ENCODE measurements around the gene CAMKK2.
"Not testable (repeated sequence)": the region's sequence is repeated elsewhere in the genome, so short reads cannot be mapped to it uniquely, and the experiment has no call there.

Gene CAMKK2

GRCh38 chr12:121223292-121224285 is 72.9 kb downstream of the CAMKK2 start:
- DNase-seq (ENCODE audit: low read depth), result no peak

GRCh38 chr12:121222847-121223246 is 73.7 kb downstream of the CAMKK2 start:
- no peak for DNase-seq (ENCODE audit: low read depth)

- DNase-seq (ENCODE audit: low read depth), result no peak
Measured at GRCh38 chr12:121219353-121219986, 77.0 kb downstream of the CAMKK2 start.

- no peak for DNase-seq (ENCODE audit: low read depth)
Measured at GRCh38 chr12:121218588-121219352, 77.7 kb downstream of the CAMKK2 start.

- no peak for DNase-seq (ENCODE audit: low read depth)
Measured at GRCh38 chr12:121217761-121218160, 78.7 kb downstream of the CAMKK2 start.

GRCh38 chr12:121217063-121217462 is 79.4 kb downstream of the CAMKK2 start:
- no peak for DNase-seq (ENCODE audit: low read depth)

- DNase-seq (ENCODE audit: low read depth), result no peak
Measured at GRCh38 chr12:121216102-121216501, 80.4 kb downstream of the CAMKK2 start.

GRCh38 chr12:121214855-121215745 is 81.4 kb downstream of the CAMKK2 start:
- DNase-seq (ENCODE audit: low read depth), result peak; percentile 89

GRCh38 chr12:121214166-121214777 is 82.2 kb downstream of the CAMKK2 start:
- no peak for DNase-seq (ENCODE audit: low read depth)

- DNase-seq (ENCODE audit: low read depth), result no peak
Measured at GRCh38 chr12:121212875-121213274, 83.6 kb downstream of the CAMKK2 start.

- DNase-seq (ENCODE audit: low read depth), result peak; percentile 49
Measured at GRCh38 chr12:121209624-121210572, 86.6 kb downstream of the CAMKK2 start, which contains the start of gene P2RX4. Gene P2RX4 (plus strand): TSS chr12:121210129. CDS start chr12:121210165, 36 bp downstream.

- no peak for DNase-seq (ENCODE audit: low read depth)
Measured at GRCh38 chr12:121209221-121209620, 87.3 kb downstream of the CAMKK2 start.

GRCh38 chr12:121208571-121208970 is 87.9 kb downstream of the CAMKK2 start:
- DNase-seq (ENCODE audit: low read depth), result not testable (repeated sequence)

GRCh38 chr12:121205491-121205890 is 91.0 kb downstream of the CAMKK2 start:
- DNase-seq (ENCODE audit: low read depth), result no peak

- no peak for DNase-seq (ENCODE audit: low read depth)
Measured at GRCh38 chr12:121203482-121203881, 93.0 kb downstream of the CAMKK2 start.

GRCh38 chr12:121202407-121203355 is 93.8 kb downstream of the CAMKK2 start:
- no peak for DNase-seq (ENCODE audit: low read depth)

GRCh38 chr12:121201140-121201539 is 95.4 kb downstream of the CAMKK2 start:
- DNase-seq (ENCODE audit: low read depth), result not testable (repeated sequence)

GRCh38 chr12:121198949-121199348 is 97.6 kb downstream of the CAMKK2 start:
- no peak for DNase-seq (ENCODE audit: low read depth)

Measured in GM04504 (cell line).